DND-41 (cell line): ENCODE data around the gene PRTN3.

Experiments used
- EZH2 ChIP-seq: IDR thresholded peaks from 3 replicates; pipeline ENCODE4 v1.6.1; 2012; ENCODE audit warnings: borderline replicate concordance, low read depth, mild to moderate bottlenecking, moderate library complexity, low read length, inconsistent platforms; ENCODE audit not compliant: severe bottlenecking
- TF ChIP-seq, protein P1 (sequence below): IDR thresholded peaks from 2 replicates; pipeline ENCODE4 v1.5.1; 2012; ENCODE audit warnings: borderline replicate concordance, low read length, moderate library complexity, mild to moderate bottlenecking; ENCODE audit not compliant: poor library complexity, severe bottlenecking; ENCODE audit errors: extremely low read depth

GRCh38 chr19:881385-882071 lies 40.7 kb downstream of the PRTN3 start:
- TF ChIP-seq, protein P1, sequence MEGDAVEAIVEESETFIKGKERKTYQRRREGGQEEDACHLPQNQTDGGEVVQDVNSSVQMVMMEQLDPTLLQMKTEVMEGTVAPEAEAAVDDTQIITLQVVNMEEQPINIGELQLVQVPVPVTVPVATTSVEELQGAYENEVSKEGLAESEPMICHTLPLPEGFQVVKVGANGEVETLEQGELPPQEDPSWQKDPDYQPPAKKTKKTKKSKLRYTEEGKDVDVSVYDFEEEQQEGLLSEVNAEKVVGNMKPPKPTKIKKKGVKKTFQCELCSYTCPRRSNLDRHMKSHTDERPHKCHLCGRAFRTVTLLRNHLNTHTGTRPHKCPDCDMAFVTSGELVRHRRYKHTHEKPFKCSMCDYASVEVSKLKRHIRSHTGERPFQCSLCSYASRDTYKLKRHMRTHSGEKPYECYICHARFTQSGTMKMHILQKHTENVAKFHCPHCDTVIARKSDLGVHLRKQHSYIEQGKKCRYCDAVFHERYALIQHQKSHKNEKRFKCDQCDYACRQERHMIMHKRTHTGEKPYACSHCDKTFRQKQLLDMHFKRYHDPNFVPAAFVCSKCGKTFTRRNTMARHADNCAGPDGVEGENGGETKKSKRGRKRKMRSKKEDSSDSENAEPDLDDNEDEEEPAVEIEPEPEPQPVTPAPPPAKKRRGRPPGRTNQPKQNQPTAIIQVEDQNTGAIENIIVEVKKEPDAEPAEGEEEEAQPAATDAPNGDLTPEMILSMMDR = no peak
- no peak for TF ChIP-seq EZH2
